Mesenchymal stem cell (in vitro differentiated cells and primary cell): ENCODE measurements around the gene STARD8.

Source experiments
- DNase-seq: peaks from one replicate; pipeline ENCODE4 v3.0.0-alpha.2; 2013
- H2AFZ ChIP-seq: one replicate; pipeline ENCODE4 v1.6.1; 2013; ENCODE audit warnings: low read depth, mild to moderate bottlenecking, control low read depth, inconsistent platforms, low read length, moderate library complexity
- H2AK5ac ChIP-seq: 2 replicates; pipeline ENCODE4 v1.6.1; 2013; ENCODE audit warnings: low read length, moderate library complexity, mild to moderate bottlenecking, inconsistent platforms; ENCODE audit not compliant: severe bottlenecking
- H2BK120ac ChIP-seq: one replicate; pipeline ENCODE4 v1.6.1; 2013; ENCODE audit warnings: low read depth, mild to moderate bottlenecking, inconsistent platforms, low read length, moderate library complexity
- H2BK12ac ChIP-seq, 2 experiments: one replicate each; pipeline ENCODE4 v1.6.1; 2013; ENCODE audit warnings: inconsistent platforms in 2 of 2, low read length in 2 of 2, mild to moderate bottlenecking in 2 of 2, moderate library complexity in 2 of 2, control low read depth in 1 of 2
- H2BK15ac ChIP-seq: one replicate; pipeline ENCODE4 v1.6.1; 2013; ENCODE audit warnings: mild to moderate bottlenecking, low read depth, inconsistent platforms; ENCODE audit not compliant: poor library complexity, severe bottlenecking
- H2BK5ac ChIP-seq: 2 replicates; pipeline ENCODE4 v1.6.1; 2013; ENCODE audit warnings: low read depth, mild to moderate bottlenecking, low read length, control low read depth, inconsistent platforms; ENCODE audit not compliant: poor library complexity, severe bottlenecking
- H3K14ac ChIP-seq, 2 experiments: one replicate each; pipeline ENCODE4 v1.6.1; 2013; ENCODE audit warnings: inconsistent platforms in 2 of 2, low read length in 2 of 2, control low read depth in 1 of 2, mild to moderate bottlenecking in 1 of 2, moderate library complexity in 1 of 2
- H3K18ac ChIP-seq, 2 experiments: one replicate each; pipeline ENCODE4 v1.6.1; 2013; ENCODE audit warnings: inconsistent platforms in 2 of 2, low read length in 2 of 2, control low read depth in 1 of 2, low read depth in 1 of 2, mild to moderate bottlenecking in 1 of 2
- H3K23ac ChIP-seq, 2 experiments: one replicate each; pipeline ENCODE4 v1.6.1; 2013; ENCODE audit warnings: inconsistent platforms in 2 of 2, low read length in 2 of 2, mild to moderate bottlenecking in 2 of 2, moderate library complexity in 2 of 2, control low read depth in 1 of 2
- H3K27ac ChIP-seq: 2 replicates; pipeline ENCODE4 v1.5.1; 2013; ENCODE audit warnings: mild to moderate bottlenecking, moderate library complexity, low read length, control low read depth, inconsistent platforms; ENCODE audit not compliant: poor library complexity, severe bottlenecking
- H3K27me3 ChIP-seq, 2 experiments: 2 replicates each; pipeline versions ENCODE4 v1.6.1 to v1.7.0; 2013; ENCODE audit warnings: low read length in 2 of 2, mild to moderate bottlenecking in 2 of 2, moderate library complexity in 2 of 2, control low read depth in 1 of 2, inconsistent platforms in 1 of 2; ENCODE audit not compliant: control insufficient read depth in 1 of 2, insufficient read depth in 1 of 2
- H3K36me3 ChIP-seq, 2 experiments: 2 replicates each; pipeline versions ENCODE4 v1.6.1 to v1.7.0; 2013; ENCODE audit warnings: low read length in 2 of 2, control low read depth in 1 of 2, inconsistent platforms in 1 of 2, low read depth in 1 of 2, mild to moderate bottlenecking in 1 of 2; ENCODE audit not compliant: insufficient read depth in 2 of 2, control insufficient read depth in 1 of 2
- H3K4ac ChIP-seq, 2 experiments: one replicate each; pipeline ENCODE4 v1.6.1; 2013; ENCODE audit warnings: inconsistent platforms in 2 of 2, low read length in 2 of 2, mild to moderate bottlenecking in 2 of 2, moderate library complexity in 2 of 2, control low read depth in 1 of 2, low read depth in 1 of 2
- H3K4me1 ChIP-seq: 2 replicates; pipeline ENCODE4 v1.6.1; 2013; ENCODE audit warnings: low read depth, low read length, control low read depth; ENCODE audit not compliant: control insufficient read depth, insufficient read depth
- H3K4me2 ChIP-seq: 2 replicates; pipeline ENCODE4 v1.6.1; 2013; ENCODE audit warnings: low read length, mild to moderate bottlenecking, inconsistent platforms; ENCODE audit not compliant: poor library complexity, severe bottlenecking
- H3K4me3 ChIP-seq, 2 experiments: 2 replicates each; pipeline versions ENCODE4 v1.5.1 to v1.7.0; 2013; ENCODE audit warnings: low read length in 2 of 2, mild to moderate bottlenecking in 2 of 2, control low read depth in 1 of 2, low read depth in 1 of 2; ENCODE audit not compliant: insufficient read depth in 1 of 2
- H3K79me1 ChIP-seq: replicated peaks from 2 replicates; pipeline ENCODE4 v1.6.1; 2013; ENCODE audit warnings: mild to moderate bottlenecking, control low read depth, low read length, inconsistent platforms; ENCODE audit not compliant: poor library complexity, severe bottlenecking
- H3K9ac ChIP-seq: 2 replicates; pipeline ENCODE4 v1.7.0; 2013; ENCODE audit warnings: mild to moderate bottlenecking, low read length, moderate library complexity
- H3K9me3 ChIP-seq: 2 replicates; pipeline ENCODE4 v1.7.0; 2013; ENCODE audit warnings: mild to moderate bottlenecking, low read length; ENCODE audit not compliant: control insufficient read depth
- H4K8ac ChIP-seq: one replicate; pipeline ENCODE4 v1.6.1; 2013; ENCODE audit warnings: inconsistent platforms, mild to moderate bottlenecking, low read length, moderate library complexity
- H4K91ac ChIP-seq: one replicate; pipeline ENCODE4 v1.6.1; 2013; ENCODE audit warnings: mild to moderate bottlenecking, low read length, inconsistent platforms
- WGBS: methylation state at CpG from one replicate; pipeline ENCODE4 v1.1.7; 2013; ENCODE audit warnings: mixed read lengths; 5-methylcytosine and 5-hydroxymethylcytosine counted together

STARD8 gene

GRCh38 chrX:68714856-68715255, 67.4 kb downstream of the STARD8 start:
- WGBS = 93% methylated on average over 3 of the region's 3 CpGs

GRCh38 chrX:68717196-68717595, 69.7 kb downstream of the STARD8 start:
- Histone ChIP-seq H3K9ac (no peak overlapping the region), H3K27ac (no peak overlapping the region), H3K4me3 (no peak overlapping the region), H2AFZ (no peak overlapping the region), H3K9me3 (no peaks in the 10 kb centered on the region), H2BK12ac (no peak overlapping the region), H3K23ac (no peak overlapping the region), H2AK5ac (no peak overlapping the region), H3K27me3 (peaks cover 0 to 34% of the 10 kb centered on the region in 2 experiments), H2BK5ac (no peak overlapping the region), H3K4me1 (no peaks in the 10 kb centered on the region), H3K79me1 (peaks cover 11% of the 10 kb centered on the region), H3K36me3 (peaks cover 26 to 67% of the 10 kb centered on the region in 2 experiments), H2BK120ac (no peak overlapping the region), H3K18ac (no peak overlapping the region), H4K8ac (no peak overlapping the region), H3K4ac (no peak overlapping the region), H3K4me2 (no peak overlapping the region), H3K14ac (no peak overlapping the region), H2BK15ac (no peak overlapping the region), H4K91ac (no peak overlapping the region)
- DNase-seq = no peak
- 93% methylated on average over 13 of the region's 13 CpGs for WGBS

More at GRCh38 chrX:68714856-68715255, 67.4 kb downstream of the STARD8 start:
- no peak overlapping the region for H2AFZ ChIP-seq
- peaks cover 21% of the 10 kb centered on the region for H3K79me1 ChIP-seq
- H3K18ac ChIP-seq = no peak overlapping the region
- H2BK5ac ChIP-seq = no peak overlapping the region
- H3K4me3 ChIP-seq = no peak overlapping the region
- no peak overlapping the region for H3K9ac ChIP-seq
- H4K8ac ChIP-seq = no peak overlapping the region
- H3K27ac ChIP-seq = no peak overlapping the region
- peaks cover 0 to 36% of the 10 kb centered on the region in 2 experiments for H3K27me3 ChIP-seq
- H3K36me3 ChIP-seq = peaks cover 17 to 45% of the 10 kb centered on the region in 2 experiments
- H3K4me1 ChIP-seq = peaks cover 1% of the 10 kb centered on the region
- H2AK5ac ChIP-seq = no peak overlapping the region
- no peak overlapping the region for H3K14ac ChIP-seq
- DNase-seq = no peak
- no peak overlapping the region for H3K23ac ChIP-seq
- H2BK120ac ChIP-seq = no peak overlapping the region
- no peak overlapping the region for H2BK12ac ChIP-seq
- no peak overlapping the region for H2BK15ac ChIP-seq
- H3K4me2 ChIP-seq = no peak overlapping the region
- H4K91ac ChIP-seq = no peak overlapping the region
- H3K4ac ChIP-seq = no peak overlapping the region
- H3K9me3 ChIP-seq = no peaks in the 10 kb centered on the region

- Histone ChIP-seq H2AK5ac (no peak overlapping the region), H3K14ac (no peak overlapping the region), H3K4me1 (no peaks in the 10 kb centered on the region), H2AFZ (no peak overlapping the region), H3K9me3 (no peaks in the 10 kb centered on the region), H3K27me3 (peaks cover 0 to 38% of the 10 kb centered on the region in 2 experiments), H3K9ac (no peak overlapping the region), H2BK12ac (no peak overlapping the region), H3K36me3 (peaks cover 28 to 73% of the 10 kb centered on the region in 2 experiments), H4K8ac (no peak overlapping the region), H3K18ac (no peak overlapping the region), H3K4me3 (no peak overlapping the region), H3K79me1 (peaks cover 11% of the 10 kb centered on the region), H4K91ac (no peak overlapping the region), H3K23ac (no peak overlapping the region), H3K4me2 (no peak overlapping the region), H3K4ac (no peak overlapping the region), H2BK120ac (no peak overlapping the region), H3K27ac (no peak overlapping the region), H2BK5ac (no peak overlapping the region), H2BK15ac (no peak overlapping the region)
- DNase-seq = no peak
- 92% methylated on average over 24 of the region's 24 CpGs for WGBS
Measured at GRCh38 chrX:68717663-68718442, 70.4 kb downstream of the STARD8 start.

- Histone ChIP-seq H2BK120ac (no peak overlapping the region), H4K8ac (no peak overlapping the region), H3K4ac (no peak overlapping the region), H3K79me1 (peaks cover 7% of the 10 kb centered on the region), H2BK15ac (no peak overlapping the region), H3K27me3 (peaks cover 0 to 39% of the 10 kb centered on the region in 2 experiments), H3K4me1 (no peaks in the 10 kb centered on the region), H2BK12ac (no peak overlapping the region), H2BK5ac (no peak overlapping the region), H3K9ac (no peak overlapping the region), H2AK5ac (no peak overlapping the region), H2AFZ (no peak overlapping the region), H3K4me2 (no peak overlapping the region), H3K4me3 (no peak overlapping the region), H3K23ac (no peak overlapping the region), H3K18ac (no peak overlapping the region), H3K36me3 (peaks cover 32 to 75% of the 10 kb centered on the region in 2 experiments), H3K9me3 (no peaks in the 10 kb centered on the region), H3K27ac (no peak overlapping the region), H3K14ac (no peak overlapping the region), H4K91ac (no peak overlapping the region)
- WGBS = 94% methylated on average over 8 of the region's 10 CpGs
- DNase-seq = no peak
Measured at GRCh38 chrX:68718443-68718820, 71.0 kb downstream of the STARD8 start.
